IMR-90 (cell line): Measurements from ENCODE around the gene EMX1.

Source experiments
- POLR2A ChIP-seq: IDR thresholded peaks from 2 replicates; pipeline ENCODE4 v1.6.1; 2012; ENCODE audit warnings: mild to moderate bottlenecking, low read depth, low read length
- RFX5 ChIP-seq: IDR thresholded peaks from 2 replicates; pipeline ENCODE4 v1.8.0; 2012; ENCODE audit warnings: low read depth, mild to moderate bottlenecking, low read length, moderate library complexity
- USF2 ChIP-seq: fragments of 150-350 bp; IDR thresholded peaks from 2 replicates; pipeline ENCODE4 v1.6.1; 2017; ENCODE audit warnings: mild to moderate bottlenecking, antibody characterized with exemption, low read length, low read depth

- no peak for TF ChIP-seq RFX5
- TF ChIP-seq USF2 = no peak
- no peak for TF ChIP-seq POLR2A
These were observed 66.3 kb downstream of the EMX1 start for GRCh38 chr2:72983500-72984161.
